ENCODE data around the gene MMP11.

The MMP11 gene

GRCh38 chr22:23750714-23751440 lies 21.8 kb upstream of the MMP11 start, which contains the start of gene ZNF70:
TSS of gene ZNF70 (minus strand) at chr22:23751112. CDS start at chr22:23745140, 5,972 bp downstream.
- H3K27ac ChIP-seq (ENCODE audit: poor library complexity, severe bottlenecking), result peak within 1 kb of the TSS; percentile 64
- ATAC-seq (ENCODE audit: low read depth) (peak; percentile 94), DNase-seq (ENCODE audit: low spot score) (peak; percentile 91)
- H3K4me1 ChIP-seq (ENCODE audit: insufficient read depth, poor library complexity, severe bottlenecking), result peaks cover 7% of the 10 kb centered on the region
- TF ChIP-seq CTCF (IDR thresholded peaks at IDR 0.05; ENCODE audit: poor library complexity, severe bottlenecking), result peak; percentile 13
- H3K9me3 ChIP-seq (ENCODE audit: severe bottlenecking), result no peaks in the 10 kb centered on the region
- no peaks in the 10 kb centered on the region for H3K36me3 ChIP-seq (ENCODE audit: low read depth)
- H3K4me3 ChIP-seq (ENCODE audit: severe bottlenecking), result peak within 1 kb of the TSS; percentile 64
- H3K27me3 ChIP-seq (ENCODE audit: insufficient read depth, poor library complexity, severe bottlenecking), result no peaks in the 10 kb centered on the region

GRCh38 chr22:23751441-23751996 lies 21.1 kb upstream of the MMP11 start:
- peak overlapping the region; percentile 64 for H3K4me3 ChIP-seq (ENCODE audit: severe bottlenecking)
- H3K9me3 ChIP-seq (ENCODE audit: severe bottlenecking), result no peaks in the 10 kb centered on the region
- H3K4me1 ChIP-seq (ENCODE audit: insufficient read depth, poor library complexity, severe bottlenecking), result peaks cover 7% of the 10 kb centered on the region
- H3K27me3 ChIP-seq (ENCODE audit: insufficient read depth, poor library complexity, severe bottlenecking), result no peaks in the 10 kb centered on the region
- ATAC-seq (ENCODE audit: low read depth), result no peak
- TF ChIP-seq CTCF (IDR thresholded peaks at IDR 0.05; ENCODE audit: poor library complexity, severe bottlenecking), result no peak
- H3K36me3 ChIP-seq (ENCODE audit: low read depth), result no peaks in the 10 kb centered on the region
- peak overlapping the region; percentile 64 for H3K27ac ChIP-seq (ENCODE audit: poor library complexity, severe bottlenecking)
- no peak for DNase-seq (ENCODE audit: low spot score)

GRCh38 chr22:23752090-23752691 lies 20.5 kb upstream of the MMP11 start:
- DNase-seq (ENCODE audit: low spot score) (no peak), ATAC-seq (ENCODE audit: low read depth) (no peak)
- no peak overlapping the region for H3K4me3 ChIP-seq (ENCODE audit: severe bottlenecking)
- no peaks in the 10 kb centered on the region for H3K9me3 ChIP-seq (ENCODE audit: severe bottlenecking)
- no peak overlapping the region for H3K27ac ChIP-seq (ENCODE audit: poor library complexity, severe bottlenecking)
- H3K36me3 ChIP-seq (ENCODE audit: low read depth), result no peaks in the 10 kb centered on the region
- peaks cover 7% of the 10 kb centered on the region for H3K4me1 ChIP-seq (ENCODE audit: insufficient read depth, poor library complexity, severe bottlenecking)
- H3K27me3 ChIP-seq (ENCODE audit: insufficient read depth, poor library complexity, severe bottlenecking), result no peaks in the 10 kb centered on the region
- no peak for TF ChIP-seq CTCF (IDR thresholded peaks at IDR 0.05; ENCODE audit: poor library complexity, severe bottlenecking)

GRCh38 chr22:23752750-23753149 lies 19.9 kb upstream of the MMP11 start:
- DNase-seq (ENCODE audit: low spot score) (no peak), ATAC-seq (ENCODE audit: low read depth) (no peak)
- Histone ChIP-seq H3K36me3 (ENCODE audit: low read depth) (no peaks in the 10 kb centered on the region), H3K4me3 (ENCODE audit: severe bottlenecking) (no peak overlapping the region), H3K27me3 (ENCODE audit: insufficient read depth, poor library complexity, severe bottlenecking) (no peaks in the 10 kb centered on the region), H3K4me1 (ENCODE audit: insufficient read depth, poor library complexity, severe bottlenecking) (peaks cover 7% of the 10 kb centered on the region), H3K27ac (ENCODE audit: poor library complexity, severe bottlenecking) (no peak overlapping the region), H3K9me3 (ENCODE audit: severe bottlenecking) (no peaks in the 10 kb centered on the region)
- TF ChIP-seq CTCF (IDR thresholded peaks at IDR 0.05; ENCODE audit: poor library complexity, severe bottlenecking), result no peak

Measured in RWPE2 (cell line).